Retina (tissue), 1 donor: Measurements from ENCODE around the gene SKI.
"Not testable (repeated sequence)": the region's sequence is repeated elsewhere in the genome, so short reads cannot be mapped to it uniquely, and the experiment has no call there.

ENCODE experiments used
- DNase-seq: peaks from one replicate; pipeline ENCODE4 v3.0.0-alpha.2; 2016

Gene SKI

DNA sequence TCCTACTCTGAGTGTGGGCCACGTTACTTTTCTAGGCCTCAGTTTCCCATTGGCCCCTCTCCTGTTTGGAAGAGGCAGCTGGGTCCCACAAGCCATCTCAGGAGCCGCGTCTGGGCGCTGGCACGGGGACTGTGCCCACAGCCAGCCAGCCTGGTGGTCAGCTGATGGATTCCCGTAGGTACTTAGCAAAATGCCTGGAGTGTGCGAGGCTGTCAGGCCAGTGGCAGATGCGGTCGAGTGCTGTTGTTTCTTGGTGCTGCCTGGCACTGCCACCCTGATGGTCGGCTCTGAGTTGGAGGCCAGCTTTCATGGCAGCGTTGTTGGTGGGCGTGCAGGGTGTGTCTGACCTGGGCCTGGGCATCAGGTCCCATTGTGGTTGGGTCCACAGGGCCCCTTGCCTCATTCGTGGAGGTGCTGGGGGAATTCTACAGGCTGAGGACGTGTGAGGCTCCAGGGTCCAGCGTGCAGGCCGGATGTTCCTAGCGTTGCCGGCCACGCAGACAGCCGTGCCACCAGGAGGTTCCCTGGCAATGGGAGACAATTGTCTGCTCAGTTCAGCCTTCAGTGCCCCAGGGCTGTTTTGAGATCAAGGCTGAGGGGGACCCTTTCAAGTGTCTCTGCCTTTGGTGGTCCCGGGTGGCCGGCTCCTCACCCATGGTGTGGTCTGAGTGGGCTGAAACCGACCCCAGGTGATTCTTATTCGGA, 20.9 kb downstream of the SKI start:
- DNase-seq = no peak

DNA sequence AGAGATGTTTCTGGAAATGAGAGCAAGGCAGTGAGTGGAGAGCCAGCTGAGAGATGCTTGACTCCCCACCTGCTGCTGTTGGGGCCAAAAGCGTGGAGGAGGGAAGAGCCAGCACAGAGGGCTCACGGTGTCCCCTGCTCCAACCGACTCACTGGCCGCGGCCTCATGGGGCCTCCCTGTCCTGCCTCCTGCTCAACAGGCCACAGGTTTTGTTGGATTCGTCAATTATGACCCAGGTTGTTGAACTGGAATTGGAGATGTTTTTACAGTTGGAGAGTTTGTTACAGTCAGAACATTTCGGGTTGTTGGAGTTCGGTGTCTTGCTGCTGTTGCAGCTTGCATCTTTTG, 21.4 kb downstream of the SKI start:
- DNase-seq = no peak

DNA sequence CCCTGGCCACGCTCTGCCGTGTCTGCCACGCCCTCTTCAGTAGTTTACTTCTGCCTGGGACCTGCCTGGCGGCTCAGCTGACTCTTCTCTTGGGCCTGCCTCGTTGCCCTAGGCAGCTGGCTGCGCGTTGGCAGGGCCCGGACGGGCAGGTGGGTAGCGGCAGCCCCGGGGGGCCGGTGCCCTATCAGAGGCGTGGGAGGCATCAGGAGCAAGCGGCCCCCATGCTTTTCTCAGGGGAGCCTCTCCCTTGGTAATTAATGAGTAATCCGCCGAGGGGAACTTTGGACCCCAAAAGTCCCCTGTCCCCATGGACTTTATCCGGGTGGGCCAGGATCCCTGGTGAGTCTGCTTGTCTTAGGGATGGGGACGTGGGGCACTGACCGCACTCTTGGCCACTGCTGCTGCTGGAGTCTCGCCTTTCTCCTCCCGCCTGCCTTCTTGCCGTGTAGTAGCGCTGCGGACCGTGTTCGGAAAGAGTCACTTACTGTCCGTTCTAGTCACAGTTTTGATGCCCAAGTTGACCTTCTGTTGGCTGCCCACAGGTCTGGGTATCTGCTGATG, 22.7 kb downstream of the SKI start:
- DNase-seq = no peak

DNA sequence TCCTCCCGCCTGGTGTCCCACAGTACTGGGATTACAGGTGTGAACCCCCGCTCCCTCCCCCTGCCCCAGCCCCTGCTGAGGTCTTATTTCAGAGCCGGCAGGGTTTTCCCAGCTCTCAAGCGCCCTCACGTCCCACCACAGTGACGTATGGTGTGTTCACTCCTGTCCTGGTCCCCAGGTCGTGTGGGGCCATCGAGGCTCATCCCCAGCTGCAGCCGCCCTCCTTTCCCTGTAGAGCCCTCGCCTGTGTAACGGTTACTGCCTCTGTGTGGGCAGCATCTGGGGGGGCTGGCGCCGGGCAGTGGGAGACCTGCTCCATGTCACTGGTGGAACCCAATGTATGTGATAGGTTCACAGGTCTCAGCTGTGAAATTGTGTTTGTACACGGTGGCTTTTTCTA, 23.2 kb downstream of the SKI start:
- DNase-seq = no peak

DNA sequence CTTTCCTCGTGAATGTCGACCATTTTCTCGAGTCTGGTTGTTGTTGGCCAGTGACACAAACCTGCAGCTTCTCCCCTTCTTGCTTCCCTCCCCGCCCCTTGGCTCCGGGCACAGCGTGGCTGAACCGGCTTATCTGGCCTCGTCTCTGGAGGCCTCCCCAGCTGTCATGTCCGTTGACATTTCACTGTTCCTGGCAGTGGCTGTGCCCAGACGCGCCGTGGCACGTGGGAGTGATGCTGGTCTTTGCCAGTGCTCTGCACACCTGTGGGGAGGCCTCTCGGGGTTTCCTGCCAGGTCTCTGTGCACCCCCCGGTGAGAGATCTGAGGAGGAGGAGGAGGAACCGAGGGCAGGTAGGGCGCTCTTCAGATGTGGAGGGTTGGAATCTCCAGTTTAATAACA, 23.7 kb downstream of the SKI start:
- no peak for DNase-seq

DNA sequence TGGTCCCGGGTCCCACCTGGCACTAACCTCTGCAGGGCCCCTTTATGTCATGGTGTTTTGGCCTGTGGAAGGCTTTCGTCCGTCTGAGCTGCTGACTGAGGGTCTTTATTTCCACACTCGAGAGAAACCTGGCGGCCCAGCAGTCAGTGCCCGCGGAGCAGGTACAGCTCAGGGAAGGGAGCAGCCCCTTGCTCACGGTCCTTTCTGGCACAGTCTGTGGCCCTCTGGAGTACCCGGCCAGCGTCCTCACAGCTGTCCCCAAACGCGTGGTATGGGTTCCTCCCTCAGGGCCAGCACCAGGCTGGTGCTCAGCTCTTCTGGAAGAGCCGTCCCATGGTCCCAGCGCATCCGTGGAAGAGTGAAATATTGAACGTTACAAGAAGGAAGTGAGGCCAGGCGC, 24.3 kb downstream of the SKI start:
- no peak for DNase-seq

DNA sequence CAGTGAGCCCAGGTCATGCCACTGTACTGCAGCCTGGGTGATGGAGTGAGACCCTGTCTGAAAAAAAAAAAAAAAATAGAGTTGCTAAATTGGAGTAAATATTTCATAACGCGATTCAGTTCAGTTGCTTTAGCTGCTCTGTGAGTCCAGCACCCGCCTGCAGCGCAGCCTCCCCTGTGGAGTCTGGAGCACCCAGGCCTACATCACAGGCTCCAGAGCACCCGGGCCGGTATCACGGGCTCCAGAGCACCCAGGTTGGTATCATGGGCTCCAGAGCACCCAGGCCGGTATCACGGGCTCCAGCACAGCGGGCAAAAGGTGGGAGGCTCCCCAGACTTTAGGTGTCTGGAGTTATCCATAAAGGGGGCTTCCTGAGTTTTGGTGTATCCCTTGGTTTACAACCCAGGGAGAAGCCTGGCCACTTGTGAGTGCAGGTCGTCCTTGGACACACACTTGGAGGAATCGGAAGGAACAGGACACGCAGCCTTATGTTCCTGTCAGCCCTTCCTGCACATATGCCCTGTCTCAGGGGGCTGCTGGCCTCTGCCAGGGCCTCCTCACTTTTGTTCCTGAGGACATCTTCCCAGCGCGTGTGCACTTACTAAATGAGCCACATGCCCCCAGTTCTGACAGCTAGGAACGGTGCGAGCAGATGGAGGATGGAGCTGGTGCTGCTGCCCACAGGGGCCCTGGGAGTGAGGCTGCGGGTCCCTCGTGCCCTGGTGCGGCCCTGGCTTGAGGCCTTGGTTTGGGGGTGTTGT, 25.1 kb downstream of the SKI start:
- DNase-seq = no peak

DNA sequence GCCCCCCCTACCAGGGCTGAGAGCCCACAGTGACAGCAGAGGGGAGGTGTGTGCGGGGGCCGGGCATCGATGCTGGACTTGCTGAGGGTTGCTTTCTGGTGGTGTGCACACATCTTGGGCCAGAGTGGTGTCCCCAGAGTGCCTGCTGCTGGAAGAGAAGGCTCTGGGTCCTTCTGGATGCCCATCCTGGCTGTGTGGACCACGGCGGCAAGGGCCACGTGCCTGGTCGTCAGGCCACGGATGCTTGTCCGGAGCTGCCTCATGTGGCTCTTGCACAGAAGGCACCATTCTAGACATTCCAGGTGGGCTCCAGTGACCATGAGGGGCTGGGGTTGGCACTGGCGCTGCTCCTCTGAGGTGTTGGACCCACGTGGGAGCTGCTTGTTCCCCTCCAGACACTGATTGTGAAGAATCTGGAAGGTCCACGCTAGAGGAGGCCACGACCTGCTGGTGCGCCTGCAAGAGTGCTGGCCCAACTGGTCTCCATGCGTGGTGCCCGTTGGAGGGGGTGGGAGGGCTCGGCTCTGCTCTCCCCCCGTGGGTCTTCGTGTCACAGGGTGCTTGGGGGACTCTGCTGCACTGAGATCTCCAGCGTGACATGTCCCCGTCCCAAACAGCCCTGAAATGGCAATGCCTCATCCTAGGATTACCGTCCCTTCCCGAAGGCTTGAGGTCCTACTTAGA, 25.8 kb downstream of the SKI start:
- no peak for DNase-seq

DNA sequence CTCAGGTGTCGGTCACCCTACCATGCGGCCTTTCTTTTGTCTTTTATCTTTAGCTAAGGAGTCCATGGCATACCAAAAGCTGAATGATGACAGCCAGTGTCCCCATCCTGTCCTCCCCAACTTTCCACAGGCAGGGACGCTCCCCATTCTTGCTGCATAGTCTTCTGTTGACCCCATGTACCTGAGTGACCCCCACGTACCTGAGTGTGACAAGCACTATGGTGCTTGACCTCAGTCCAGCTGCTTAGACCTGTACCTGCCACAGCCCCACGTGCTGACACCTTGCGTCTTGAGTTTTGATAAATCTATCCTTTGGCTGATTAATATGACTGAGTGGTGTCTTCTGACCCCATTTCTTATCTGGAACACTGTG, 26.9 kb downstream of the SKI start:
- DNase-seq = no peak

DNA sequence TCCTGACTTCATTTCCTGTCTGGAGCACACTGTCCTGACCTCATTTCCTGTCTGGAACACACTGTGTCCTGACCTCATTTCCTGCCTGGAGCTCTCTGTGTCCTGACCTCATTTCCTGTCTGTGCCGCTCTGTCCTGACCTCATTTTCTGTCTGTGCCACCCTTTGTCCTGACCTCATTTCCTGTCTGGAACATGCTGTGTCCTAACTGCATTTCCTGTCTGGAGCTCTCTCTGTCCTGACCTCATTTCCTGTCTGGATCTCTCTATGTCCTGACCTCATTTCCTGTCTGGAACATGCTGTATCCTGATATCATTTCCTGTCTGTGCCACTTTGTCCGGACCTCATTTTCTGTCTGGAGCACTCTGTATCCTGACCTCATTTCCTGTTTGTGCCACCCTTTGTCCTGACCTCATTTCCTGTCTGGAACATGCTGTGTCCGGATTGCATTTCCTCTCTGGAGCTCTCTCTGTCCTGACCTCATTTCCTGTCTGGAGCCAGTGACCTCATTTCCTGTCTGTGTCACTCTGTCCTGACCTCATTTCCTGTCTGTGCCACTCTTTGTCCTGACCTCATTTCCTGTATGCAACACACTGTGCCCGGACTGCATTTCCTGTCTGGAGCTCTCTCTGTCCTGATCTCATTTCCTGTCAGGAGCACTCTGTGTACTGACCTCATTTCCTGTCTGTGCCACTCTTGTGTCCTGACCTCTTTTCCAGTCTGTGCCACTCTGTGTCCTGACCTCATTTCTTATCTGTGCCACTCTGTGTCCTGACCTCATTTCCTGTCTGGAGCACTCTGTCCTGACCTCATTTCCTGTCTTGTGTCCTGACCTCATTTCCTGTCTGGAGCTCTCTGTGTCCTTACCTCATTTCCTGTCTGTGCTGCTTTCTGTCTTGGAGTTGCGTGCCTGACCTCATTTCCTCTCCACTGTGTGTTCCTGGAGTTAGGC, 27.6 kb downstream of the SKI start:
- peak; percentile 53 for DNase-seq

DNA sequence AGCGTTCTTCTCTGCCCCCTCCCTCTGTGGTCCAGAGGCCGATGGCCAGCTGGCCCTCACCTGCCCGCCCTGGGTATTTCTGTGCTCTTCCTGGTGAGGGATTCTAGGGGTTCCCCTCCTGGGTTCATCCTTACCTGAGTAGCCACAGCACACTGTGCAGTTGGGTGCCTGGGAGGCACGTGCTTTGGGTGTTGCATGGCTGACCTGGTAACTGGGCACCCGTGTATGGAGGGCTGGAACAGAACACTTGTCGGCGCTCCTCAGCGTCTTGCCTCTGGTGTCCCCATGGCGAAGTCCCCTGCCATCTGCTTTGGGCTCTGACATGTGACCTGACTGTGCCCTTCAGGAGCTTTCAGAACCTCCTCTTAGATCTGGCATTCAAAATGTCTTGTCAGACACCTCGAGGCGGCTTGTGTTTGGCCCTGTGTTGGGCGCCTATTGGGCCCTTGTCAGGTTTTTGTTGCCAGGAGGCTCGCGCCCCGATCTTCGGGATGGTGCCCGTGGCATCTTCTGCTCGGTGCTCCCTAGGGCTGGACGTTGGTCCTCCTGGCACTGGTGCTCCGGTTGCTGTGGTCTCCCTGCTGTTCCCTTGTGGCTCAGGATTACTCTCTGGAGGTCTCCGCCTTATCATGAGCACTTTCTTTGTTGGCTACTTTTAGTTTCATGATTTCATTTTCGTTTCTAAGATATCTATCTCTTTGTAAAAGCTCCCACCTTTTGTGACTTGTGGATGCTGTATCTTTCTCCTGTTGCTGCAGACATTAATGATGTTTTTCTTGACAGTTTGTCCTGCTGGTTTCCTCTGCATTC, 28.5 kb downstream of the SKI start:
- DNase-seq = no peak

DNA sequence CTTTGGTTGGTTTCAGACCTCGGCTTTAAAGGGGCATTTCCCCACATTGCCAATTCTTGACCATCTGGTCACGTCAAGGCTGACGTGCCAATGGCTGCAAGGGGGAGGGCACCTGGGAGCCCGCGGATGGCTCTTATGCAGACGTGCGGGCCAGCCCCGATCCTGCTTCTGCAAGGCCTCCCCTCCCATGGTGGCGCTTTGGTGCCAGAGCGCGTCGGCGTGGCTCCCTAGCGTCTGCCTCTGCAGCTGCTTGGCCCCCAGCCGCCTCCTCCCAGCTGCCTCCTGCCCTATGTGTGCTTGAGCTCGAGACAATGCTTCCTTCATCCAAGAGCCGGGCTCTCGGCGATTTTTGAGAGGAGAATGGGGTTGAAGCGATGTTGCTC, 29.1 kb downstream of the SKI start:
- peak; percentile 58 for DNase-seq

DNA sequence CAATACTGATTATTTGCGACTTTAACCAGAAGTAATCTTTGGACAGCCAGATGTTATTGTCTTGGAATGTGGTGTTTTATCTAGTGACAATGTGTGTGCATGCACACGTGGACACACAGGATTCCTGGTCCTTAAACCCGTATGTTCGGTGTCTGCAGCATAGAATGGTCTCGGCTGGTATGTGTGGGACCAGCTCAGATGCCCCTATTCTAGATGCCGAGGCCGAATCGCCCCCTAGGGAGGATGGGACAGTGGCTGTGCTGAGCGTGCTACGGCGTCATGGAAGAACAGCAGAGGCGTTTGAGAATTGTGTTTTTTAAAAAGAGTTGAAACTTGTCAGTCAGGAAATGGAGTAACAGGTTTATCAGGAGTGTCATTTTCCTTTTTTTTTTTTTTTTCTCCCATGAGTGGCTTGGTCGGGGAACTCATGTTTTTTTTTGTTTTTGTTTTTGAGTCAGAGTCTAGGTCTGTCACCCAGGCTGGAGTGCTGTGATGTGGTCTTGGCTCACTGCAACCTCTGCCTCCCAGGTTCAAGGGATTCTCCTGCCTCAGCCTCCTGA, 30.1 kb downstream of the SKI start:
- no peak for DNase-seq

DNA sequence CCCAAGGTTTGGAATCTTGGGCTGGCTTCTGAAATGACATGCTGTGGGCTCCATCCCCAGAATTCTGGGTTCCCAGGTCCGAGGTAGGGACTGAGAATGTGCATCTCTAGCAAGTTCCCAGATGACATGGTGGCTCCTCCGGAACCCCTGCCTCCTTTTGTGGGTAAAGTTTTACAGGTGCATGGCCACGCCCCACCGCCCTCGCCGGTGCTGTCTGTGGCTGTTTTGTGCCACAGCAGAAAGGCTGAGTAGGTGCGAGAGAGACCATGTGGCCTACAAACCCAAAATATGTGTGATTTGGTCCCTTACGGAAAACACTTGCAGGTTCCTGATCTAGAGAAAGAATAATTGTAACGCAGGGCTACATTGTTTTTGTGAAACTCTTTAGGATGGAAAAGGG, 30.9 kb downstream of the SKI start:
- no peak for DNase-seq

DNA sequence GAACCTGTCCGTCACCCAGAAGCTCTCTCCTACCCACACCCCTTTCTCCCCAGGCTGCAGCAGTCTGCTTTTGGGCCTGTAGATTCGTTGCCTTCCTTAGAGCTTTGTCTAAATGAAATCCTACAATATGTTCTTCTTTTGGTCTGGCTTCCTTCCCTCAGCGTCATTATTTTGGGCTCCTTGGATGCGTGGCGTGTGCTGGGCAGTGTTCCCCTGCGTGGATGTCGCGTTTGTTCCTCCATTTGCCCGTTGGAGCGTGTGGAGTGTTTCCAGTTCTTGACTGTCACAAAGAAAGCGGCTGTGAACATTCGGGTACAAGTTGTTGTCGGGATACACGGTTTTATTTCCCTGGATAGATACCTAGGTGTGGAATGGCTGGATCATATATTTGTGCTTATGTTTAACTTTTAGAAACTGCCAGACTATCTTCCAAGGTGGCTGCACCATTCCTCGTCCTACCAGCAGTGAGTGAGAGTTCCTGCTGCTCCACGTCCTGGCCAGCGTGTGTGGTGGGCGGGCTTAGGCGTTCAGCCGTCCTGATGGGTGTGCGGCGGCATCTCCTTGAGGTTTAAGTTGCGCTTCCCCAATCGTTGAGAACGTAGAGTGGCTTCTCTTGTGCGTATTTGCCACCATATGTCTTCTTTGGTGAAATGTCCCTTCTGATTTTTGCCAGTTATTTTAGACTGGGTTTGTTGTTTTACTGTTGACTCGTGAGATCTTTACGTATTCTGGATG, 31.7 kb downstream of the SKI start:
- DNase-seq = no peak

DNA sequence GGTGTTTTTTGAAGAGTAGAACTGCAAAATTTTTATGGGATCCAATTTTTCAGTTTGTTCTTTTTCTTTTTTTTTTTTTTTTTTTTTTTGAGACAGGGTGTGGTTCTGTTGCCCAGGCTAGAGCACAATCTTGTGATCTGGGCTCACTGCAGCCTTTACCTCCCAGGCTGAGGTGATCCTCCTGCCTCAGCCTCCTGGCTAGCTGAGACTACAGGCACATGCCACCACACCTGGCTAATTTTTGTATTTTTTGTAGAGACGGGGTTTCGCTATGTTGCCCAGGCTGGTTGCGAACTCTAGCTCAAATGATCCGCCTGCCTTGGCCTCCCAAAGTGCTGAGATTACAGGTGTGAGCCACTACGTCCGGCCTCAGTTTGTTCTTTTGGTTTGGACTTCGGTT, 32.4 kb downstream of the SKI start:
- not testable (repeated sequence) for DNase-seq

DNA sequence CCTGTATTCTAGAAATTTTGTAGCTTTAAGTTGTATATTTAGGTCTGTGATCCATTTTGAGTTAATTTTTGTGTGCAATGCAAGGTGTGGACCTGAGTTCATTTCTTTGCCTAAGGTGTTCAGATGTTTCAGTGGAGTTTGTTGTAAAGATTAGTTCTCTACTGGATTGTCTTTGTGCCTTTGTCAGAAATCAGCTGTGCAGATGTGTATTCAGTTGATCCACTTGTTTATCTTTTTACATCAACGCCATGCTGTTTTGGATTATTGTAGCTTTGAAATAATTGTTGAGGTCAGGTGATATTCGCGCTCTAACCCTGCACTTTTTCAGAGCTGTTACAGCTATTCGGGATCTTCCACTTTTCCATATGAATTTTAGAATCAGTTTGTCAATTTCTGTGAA, 32.8 kb downstream of the SKI start:
- DNase-seq = no peak

DNA sequence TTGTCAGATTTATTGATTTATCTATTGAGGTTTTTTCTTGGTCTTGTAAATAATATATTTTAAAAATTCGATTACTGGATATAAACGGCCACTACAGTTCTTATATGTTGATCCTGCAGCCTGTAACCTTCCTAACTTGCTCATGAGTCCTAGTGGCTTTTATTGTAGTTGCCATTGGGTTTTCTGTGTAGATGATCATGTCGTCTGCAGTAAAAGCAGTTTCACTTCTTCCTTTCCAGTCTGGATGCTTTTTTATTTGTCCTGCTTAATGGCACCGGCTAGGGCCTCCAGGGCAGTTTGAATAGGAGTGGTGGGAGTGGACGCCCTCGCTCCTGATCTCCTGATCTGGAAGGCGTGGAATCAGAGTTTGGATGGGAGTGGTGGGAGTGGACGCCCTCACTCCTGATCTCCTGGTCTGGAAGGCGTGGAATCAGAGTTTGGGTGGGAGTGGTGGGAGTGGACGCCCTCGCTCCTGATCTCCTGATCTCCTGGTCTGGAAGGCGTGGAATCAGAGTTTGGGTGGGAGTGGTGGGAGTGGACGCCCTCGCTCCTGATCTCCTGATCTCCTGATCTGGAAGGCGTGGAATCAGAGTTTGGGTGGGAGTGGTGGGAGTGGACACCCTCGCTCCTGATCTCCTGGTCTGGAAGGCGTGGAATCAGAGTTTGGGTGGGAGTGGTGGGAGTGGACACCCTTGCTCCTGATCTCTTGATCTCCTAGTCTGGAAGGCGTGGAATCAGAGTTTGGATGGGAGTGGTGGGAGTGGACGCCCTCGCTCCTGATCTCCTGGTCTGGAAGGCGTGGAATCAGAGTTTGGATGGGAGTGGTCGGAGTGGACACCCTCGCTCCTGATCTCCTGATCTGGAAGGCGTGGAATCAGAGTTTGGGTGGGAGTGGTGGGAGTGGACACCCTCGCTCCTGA, 33.6 kb downstream of the SKI start:
- DNase-seq = not testable (repeated sequence)

DNA sequence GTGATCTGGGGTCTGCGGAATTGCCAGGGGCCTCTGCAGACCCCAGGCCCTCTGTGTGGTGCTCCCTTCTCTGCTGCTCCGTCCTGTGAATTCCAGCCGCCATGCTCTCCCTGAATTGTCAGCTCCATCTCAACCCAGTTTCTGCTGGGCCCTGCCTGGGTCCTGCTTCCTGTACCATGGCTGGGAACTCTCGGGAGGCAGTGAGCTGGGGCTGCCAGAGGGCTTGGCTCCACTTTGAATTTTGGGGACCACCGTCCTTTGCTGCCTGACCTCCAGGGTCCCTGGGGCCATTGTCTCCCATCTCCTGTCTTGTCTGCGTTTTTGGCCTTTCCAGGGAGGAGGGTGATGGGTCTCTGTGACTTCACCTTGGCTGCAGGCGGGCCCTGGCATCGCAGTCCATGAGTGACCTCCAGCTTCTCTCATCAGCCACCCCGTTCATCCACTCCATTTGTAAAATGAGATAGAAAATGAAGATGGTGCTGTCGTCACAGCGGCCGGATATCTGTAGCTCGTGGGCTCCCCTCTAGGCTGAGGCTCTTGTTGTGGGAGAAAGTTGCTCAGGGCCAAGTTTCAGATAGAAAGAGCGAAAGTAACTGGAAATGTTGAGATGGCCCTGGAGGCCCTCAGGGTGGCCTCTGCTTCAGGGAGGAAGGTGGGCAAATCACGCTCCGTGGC, 38.3 kb downstream of the SKI start:
- no peak for DNase-seq
